AG10803 (cell line): Measurements from ENCODE around the gene ACOT7.
A peak's percentile ranks its signal among the peaks of the same experiment; 100 is the strongest.

ENCODE experiments used
- DNase-seq: peaks from one replicate; pipeline ENCODE4 v3.0.0; 2010; ENCODE audit warnings: low read depth
- H3K4me3 ChIP-seq: 2 replicates; pipeline ENCODE4 v1.5.1; 2011; ENCODE audit warnings: mild to moderate bottlenecking, low read length, control low read depth
- TF ChIP-seq, protein P1 (sequence below): conservative IDR thresholded peaks from 2 replicates; pipeline ENCODE4 v1.5.1; 2011; ENCODE audit warnings: mild to moderate bottlenecking, low read length, control low read depth, inconsistent platforms

ACOT7 gene

DNA sequence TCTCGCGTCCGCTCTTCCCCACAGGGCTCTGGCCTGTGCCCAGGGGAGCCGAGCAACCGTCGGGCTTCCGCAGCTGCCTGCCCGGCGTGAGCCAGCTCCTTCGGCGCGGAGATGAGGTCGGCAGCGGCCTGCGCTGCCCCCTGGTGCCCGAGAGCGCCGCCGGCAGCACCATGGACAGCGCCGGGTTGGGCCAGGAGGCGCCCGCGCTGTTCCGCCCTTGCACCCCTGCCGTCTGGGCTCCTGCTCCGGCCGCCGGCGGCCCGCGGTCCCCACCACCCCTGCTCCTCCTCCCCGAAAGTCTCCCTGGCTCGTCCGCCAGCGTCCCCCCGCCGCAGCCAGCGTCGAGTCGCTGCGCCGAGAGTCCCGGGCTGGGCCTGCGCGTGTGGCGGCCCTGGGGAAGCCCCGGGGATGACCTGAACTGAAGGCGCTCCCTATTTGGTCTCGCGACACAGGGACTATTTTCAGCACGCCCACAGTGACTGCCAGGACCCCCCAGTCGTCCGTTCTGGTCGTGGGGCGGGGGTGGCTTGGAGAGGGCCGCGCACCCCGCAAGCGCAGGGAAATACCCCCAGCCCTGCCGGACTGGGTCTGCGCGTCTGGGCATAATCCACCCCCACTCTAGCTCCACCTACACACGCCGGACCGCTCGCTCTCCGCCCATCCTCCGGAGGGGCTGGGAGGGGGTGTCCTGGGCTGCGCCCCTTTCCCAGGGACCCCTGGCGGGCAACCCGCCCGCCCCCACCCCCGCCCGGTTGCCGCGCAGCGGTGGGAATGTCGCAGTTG is 148.3 kb downstream of the ACOT7 start:
- peak; percentile 66 for DNase-seq
- TF ChIP-seq, protein P1, sequence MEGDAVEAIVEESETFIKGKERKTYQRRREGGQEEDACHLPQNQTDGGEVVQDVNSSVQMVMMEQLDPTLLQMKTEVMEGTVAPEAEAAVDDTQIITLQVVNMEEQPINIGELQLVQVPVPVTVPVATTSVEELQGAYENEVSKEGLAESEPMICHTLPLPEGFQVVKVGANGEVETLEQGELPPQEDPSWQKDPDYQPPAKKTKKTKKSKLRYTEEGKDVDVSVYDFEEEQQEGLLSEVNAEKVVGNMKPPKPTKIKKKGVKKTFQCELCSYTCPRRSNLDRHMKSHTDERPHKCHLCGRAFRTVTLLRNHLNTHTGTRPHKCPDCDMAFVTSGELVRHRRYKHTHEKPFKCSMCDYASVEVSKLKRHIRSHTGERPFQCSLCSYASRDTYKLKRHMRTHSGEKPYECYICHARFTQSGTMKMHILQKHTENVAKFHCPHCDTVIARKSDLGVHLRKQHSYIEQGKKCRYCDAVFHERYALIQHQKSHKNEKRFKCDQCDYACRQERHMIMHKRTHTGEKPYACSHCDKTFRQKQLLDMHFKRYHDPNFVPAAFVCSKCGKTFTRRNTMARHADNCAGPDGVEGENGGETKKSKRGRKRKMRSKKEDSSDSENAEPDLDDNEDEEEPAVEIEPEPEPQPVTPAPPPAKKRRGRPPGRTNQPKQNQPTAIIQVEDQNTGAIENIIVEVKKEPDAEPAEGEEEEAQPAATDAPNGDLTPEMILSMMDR = peak; percentile 65
- H3K4me3 ChIP-seq = no peak overlapping the region

DNA sequence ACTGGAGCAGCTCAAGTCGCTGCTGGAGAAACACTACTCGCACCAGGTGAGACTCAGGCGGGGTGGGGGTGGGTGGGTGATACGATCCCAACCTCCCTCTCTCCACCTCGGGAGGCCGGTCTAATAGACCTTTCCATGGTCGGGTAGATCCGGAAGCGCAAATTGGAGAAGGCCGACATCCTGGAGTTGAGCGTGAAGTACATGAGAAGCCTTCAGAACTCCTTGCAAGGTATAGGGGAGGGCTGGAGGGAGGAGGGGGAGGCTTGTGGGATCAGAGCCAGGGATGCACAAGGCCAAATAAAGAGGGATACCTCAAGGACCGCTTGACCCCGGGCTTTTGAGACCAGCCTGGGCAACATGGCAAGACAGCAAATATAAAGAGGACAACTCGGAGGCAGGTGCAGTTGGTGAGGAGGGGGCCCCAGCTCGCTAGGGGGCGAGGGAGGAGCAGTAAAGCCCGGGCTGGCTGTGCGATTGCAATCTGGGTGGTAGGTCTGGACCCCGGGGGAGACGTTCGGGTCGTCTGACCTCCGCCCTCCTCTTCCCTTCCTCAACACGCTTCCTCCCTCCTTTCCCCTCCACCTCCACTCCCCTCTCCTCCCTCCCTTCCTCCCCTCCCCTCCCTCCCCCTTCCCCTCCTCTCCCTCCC is 149.0 kb downstream of the ACOT7 start:
- DNase-seq = no peak
- H3K4me3 ChIP-seq = no peak overlapping the region
- TF ChIP-seq, protein P1 = no peak

- H3K4me3 ChIP-seq = no peak within 1 kb of the TSS
- DNase-seq = no peak
- TF ChIP-seq, protein P1 = no peak
Observed at GRCh38 chr1:6243993-6244392, 149.6 kb downstream of the ACOT7 start, which contains the start of gene HES3. HES3 (plus strand) TSS chr1:6244179; CDS start chr1:6244366, 187 bp downstream.

- DNase-seq = no peak
- TF ChIP-seq, protein P1 = no peak
- no peak overlapping the region for H3K4me3 ChIP-seq
Observed at GRCh38 chr1:6243053-6243834, 150.3 kb downstream of the ACOT7 start.

DNA sequence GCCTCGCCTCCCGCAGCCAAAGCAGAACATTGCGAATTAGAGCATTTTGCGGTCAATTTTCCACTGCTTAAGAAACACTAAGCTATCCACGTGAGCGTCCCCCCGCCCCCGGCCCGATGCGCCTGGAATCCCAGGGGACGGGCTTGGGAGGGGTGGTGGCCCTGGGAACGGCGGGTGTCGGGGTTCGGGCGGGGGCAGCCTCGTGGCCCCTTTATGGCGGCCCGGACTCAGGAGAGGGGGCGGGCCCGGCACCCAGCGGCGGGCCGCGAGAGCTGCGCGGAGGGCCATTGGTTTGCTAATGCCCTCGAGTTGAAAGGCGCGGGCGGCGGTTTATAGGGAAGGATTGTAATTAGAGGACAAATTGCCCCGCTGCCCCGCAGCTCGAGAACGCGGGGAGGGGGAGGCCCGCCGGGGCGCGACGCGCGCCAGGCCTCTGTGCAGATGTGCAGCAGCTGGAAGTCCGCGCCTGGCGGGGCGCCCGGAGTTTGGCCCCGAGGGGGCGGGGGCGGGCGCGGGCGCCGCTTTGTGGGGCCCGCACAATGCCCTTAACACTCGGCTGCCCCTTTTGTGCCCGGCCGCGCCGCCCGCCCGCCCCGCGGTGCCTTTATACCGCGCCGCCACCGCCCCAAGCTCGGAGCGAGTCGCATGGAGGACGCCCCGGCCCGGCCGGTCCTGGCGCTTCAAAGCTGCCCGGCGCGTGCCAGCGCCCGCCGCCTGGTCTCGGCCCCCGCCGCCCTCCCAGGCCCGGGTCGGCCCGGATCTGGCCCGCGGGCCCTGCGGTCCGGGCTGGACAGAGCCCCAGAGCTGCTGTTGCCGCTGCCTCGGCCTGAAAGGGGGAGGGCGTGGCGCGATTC is 151.5 kb downstream of the ACOT7 start:
- no peak overlapping the region for H3K4me3 ChIP-seq
- DNase-seq = no peak
- TF ChIP-seq, protein P1 = no peak

DNA sequence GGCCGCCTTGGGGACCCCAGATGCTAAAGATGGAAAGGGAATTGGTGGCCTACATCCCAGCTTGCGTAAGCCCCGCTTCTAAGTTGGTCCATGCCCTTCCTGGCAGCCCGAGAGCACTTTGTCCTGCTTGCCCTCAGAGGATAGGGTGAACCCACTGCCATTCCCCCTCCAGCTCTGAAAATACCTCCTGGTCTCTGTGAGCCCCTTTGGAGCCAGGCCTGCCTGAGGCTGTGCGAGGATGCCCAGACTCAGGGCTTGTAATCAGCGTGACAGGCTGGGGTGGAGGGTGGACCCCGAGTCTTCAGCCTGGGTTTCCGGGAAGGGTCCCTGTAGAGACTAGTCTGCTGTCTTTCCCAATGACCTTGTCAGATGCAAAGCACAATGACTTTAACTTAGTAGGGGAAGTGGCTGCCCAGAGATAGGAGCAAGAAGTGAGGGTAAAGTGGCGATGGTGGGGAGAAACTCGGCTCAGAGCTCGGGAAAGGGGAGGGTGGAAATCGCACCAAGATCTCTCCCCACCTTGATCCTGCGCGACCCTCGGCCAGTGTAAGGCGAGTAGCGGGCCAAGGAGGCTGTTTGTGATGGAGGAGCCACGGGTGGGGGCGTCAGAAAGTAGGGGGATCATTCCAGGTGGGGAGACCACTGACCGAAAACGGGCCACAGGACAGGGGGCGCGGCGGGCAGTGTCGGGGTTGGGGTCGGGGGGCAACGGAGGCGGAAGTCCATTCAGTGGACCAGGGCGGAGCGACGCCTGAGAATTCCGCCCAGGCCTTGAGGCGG is 152.3 kb downstream of the ACOT7 start:
- H3K4me3 ChIP-seq = no peak overlapping the region
- no peak for DNase-seq
- TF ChIP-seq, protein P1 = no peak
